SK-N-SH treated with all-trans-retinoic acid at 6 μM for 48 hours (cell line): ENCODE results near the gene CHST7.
A peak's percentile ranks its signal among the peaks of the same experiment; 100 is the strongest.

Experiments
- ATAC-seq: fragments of 200-7000 bp; cut with Tn5 transposase; 3 replicates; pipeline ENCODE4 v1.9.1; 2020; ENCODE audit warnings: mild to moderate bottlenecking, moderate library complexity
- ARNTL ChIP-seq: fragments of 450-650 bp; formaldehyde crosslinking; IDR thresholded peaks from 2 replicates; pipeline ENCODE4 v1.5.0; 2020; ENCODE audit warnings: low read depth, mild to moderate bottlenecking, moderate library complexity, borderline replicate concordance
- BACH2 ChIP-seq: fragments of 250-450 bp; sonication (Bioruptor Pico); IDR thresholded peaks from 2 replicates; pipeline ENCODE4 v1.9.0; 2021; ENCODE audit warnings: mild to moderate bottlenecking, borderline replicate concordance
- CREB5 ChIP-seq: fragments of 250-450 bp; sonication (Bioruptor Pico); IDR thresholded peaks from 2 replicates; pipeline ENCODE4 v1.5.1; 2020; ENCODE audit warnings: low read depth, mild to moderate bottlenecking, moderate library complexity
- CSDC2 ChIP-seq: fragments of 250-450 bp; sonication (Bioruptor Pico); IDR thresholded peaks from 2 replicates; pipeline ENCODE4 v1.5.0; 2020; ENCODE audit warnings: mild to moderate bottlenecking, moderate library complexity
- CSRNP3 ChIP-seq: fragments of 250-450 bp; sonication (Bioruptor Pico); IDR thresholded peaks from 2 replicates; pipeline ENCODE4 v1.5.1; 2021; ENCODE audit warnings: mild to moderate bottlenecking, moderate library complexity
- ESRRG ChIP-seq: fragments of 250-450 bp; sonication (Bioruptor Pico); IDR thresholded peaks from 2 replicates; pipeline ENCODE4 v1.6.1; 2021; ENCODE audit warnings: mild to moderate bottlenecking
- GLIS3 ChIP-seq: fragments of 250-450 bp; sonication (Bioruptor Pico); IDR thresholded peaks from 2 replicates; pipeline ENCODE4 v1.5.0; 2020; ENCODE audit warnings: mild to moderate bottlenecking, moderate library complexity
- ISL1 ChIP-seq: fragments of 250-450 bp; sonication (Bioruptor Pico); IDR thresholded peaks from 2 replicates; pipeline ENCODE4 v2.1.2; 2022; ENCODE audit warnings: mild to moderate bottlenecking, moderate library complexity
- PATZ1 ChIP-seq: fragments of 250-450 bp; sonication (Bioruptor Pico); IDR thresholded peaks from 2 replicates; pipeline ENCODE4 v1.8.0; 2020; ENCODE audit warnings: mild to moderate bottlenecking, moderate library complexity, borderline replicate concordance
- POU6F1 ChIP-seq: fragments of 250-450 bp; sonication (Bioruptor Pico); IDR thresholded peaks from 2 replicates; pipeline ENCODE4 v1.8.0; 2021; ENCODE audit warnings: low read depth, mild to moderate bottlenecking, moderate library complexity, borderline replicate concordance
- PPARA ChIP-seq: fragments of 250-450 bp; sonication (Bioruptor Pico); IDR thresholded peaks from 2 replicates; pipeline ENCODE4 v1.5.0; 2020; ENCODE audit warnings: mild to moderate bottlenecking, borderline replicate concordance
- RARB ChIP-seq: fragments of 250-450 bp; sonication (Bioruptor Pico); IDR thresholded peaks from 2 replicates; pipeline ENCODE4 v1.8.0; 2021; ENCODE audit warnings: mild to moderate bottlenecking, moderate library complexity
- SNAI2 ChIP-seq: fragments of 250-450 bp; sonication (Bioruptor Pico); IDR thresholded peaks from 2 replicates; pipeline ENCODE4 v1.5.0; 2020; ENCODE audit warnings: mild to moderate bottlenecking, moderate library complexity
- TCF4 ChIP-seq: fragments of 250-450 bp; sonication (Bioruptor Pico); IDR thresholded peaks from 2 replicates; pipeline ENCODE4 v1.8.0; 2021; ENCODE audit warnings: mild to moderate bottlenecking, moderate library complexity, borderline replicate concordance
- TOX ChIP-seq: fragments of 250-450 bp; sonication (Bioruptor Pico); IDR thresholded peaks from 2 replicates; pipeline ENCODE4 v1.8.0; 2021; ENCODE audit warnings: mild to moderate bottlenecking, moderate library complexity, borderline replicate concordance
- TSHZ2 ChIP-seq: fragments of 250-450 bp; sonication (Bioruptor Pico); IDR thresholded peaks from 2 replicates; pipeline ENCODE4 v1.5.0; 2020; ENCODE audit warnings: mild to moderate bottlenecking, moderate library complexity
- ZC3H10 ChIP-seq: fragments of 250-450 bp; sonication (Bioruptor Pico); IDR thresholded peaks from 2 replicates; pipeline ENCODE4 v1.5.1; 2021; ENCODE audit warnings: mild to moderate bottlenecking, moderate library complexity
- ZFP30 ChIP-seq: fragments of 450-650 bp; formaldehyde crosslinking; IDR thresholded peaks from 2 replicates; pipeline ENCODE4 v1.5.0; 2022; ENCODE audit warnings: mild to moderate bottlenecking, moderate library complexity
- ZNF565 ChIP-seq: fragments of 450-650 bp; formaldehyde crosslinking; conservative IDR thresholded peaks from 2 replicates; pipeline ENCODE4 v1.5.0; 2020; ENCODE audit warnings: low read depth, mild to moderate bottlenecking, moderate library complexity
- ZNF70 ChIP-seq: fragments of 450-650 bp; formaldehyde crosslinking; IDR thresholded peaks from 2 replicates; pipeline ENCODE4 v1.5.0; 2020; ENCODE audit warnings: mild to moderate bottlenecking, moderate library complexity
- ZNF8 ChIP-seq: fragments of 450-650 bp; formaldehyde crosslinking; IDR thresholded peaks from 2 replicates; pipeline ENCODE4 v1.5.0; 2020; ENCODE audit warnings: mild to moderate bottlenecking, moderate library complexity

The CHST7 gene

GRCh38 chrX:46587753-46588171, 14.2 kb downstream of the CHST7 start (continued):
- no peak for TF ChIP-seq ZNF565 (CRISPR knock-in tag)
- no peak for TF ChIP-seq ARNTL (CRISPR knock-in tag)
- no peak for TF ChIP-seq PATZ1 (CRISPR knock-in tag)
- TF ChIP-seq RARB (CRISPR knock-in tag): no peak
- no peak for TF ChIP-seq ZNF8 (CRISPR knock-in tag)

- peak; percentile 57 for ATAC-seq
These were observed 14.7 kb downstream of the CHST7 start for GRCh38 chrX:46588263-46588662.

GRCh38 chrX:46589977-46590723, 16.6 kb downstream of the CHST7 start:
- no peak; the same call in 2 of the 3 replicates for ATAC-seq

More at GRCh38 chrX:46588263-46588662, 14.7 kb downstream of the CHST7 start:
- TF ChIP-seq ZNF70 (CRISPR knock-in tag) (no peak), ARNTL (CRISPR knock-in tag) (no peak), ZC3H10 (no peak), TOX (CRISPR knock-in tag) (no peak), PPARA (CRISPR knock-in tag) (no peak), ZFP30 (CRISPR knock-in tag) (no peak), ZNF565 (CRISPR knock-in tag) (no peak), CREB5 (CRISPR knock-in tag) (no peak)

More at GRCh38 chrX:46589977-46590723, 16.6 kb downstream of the CHST7 start:
- TF ChIP-seq ZNF70 (CRISPR knock-in tag) (no peak), RARB (CRISPR knock-in tag) (no peak), ARNTL (CRISPR knock-in tag) (no peak), ISL1 (CRISPR knock-in tag) (no peak), TSHZ2 (no peak), POU6F1 (no peak), ZNF8 (CRISPR knock-in tag) (no peak), GLIS3 (CRISPR knock-in tag) (no peak), BACH2 (CRISPR knock-in tag) (no peak), TOX (CRISPR knock-in tag) (no peak), PPARA (CRISPR knock-in tag) (no peak), TCF4 (CRISPR knock-in tag) (no peak), CSDC2 (no peak), ZC3H10 (no peak), SNAI2 (CRISPR knock-in tag) (no peak), ESRRG (CRISPR knock-in tag) (no peak), ZFP30 (CRISPR knock-in tag) (no peak), CSRNP3 (CRISPR knock-in tag) (no peak), CREB5 (CRISPR knock-in tag) (no peak)
